Gastroesophageal sphincter (tissue), 4 donors: ENCODE results near the gene TREH. TPM values are rescaled to one million over a fixed set of nuclear protein-coding genes. Genes with fewer than 3 reads are reported as not detected.
A peak's percentile ranks its signal among the peaks of the same experiment; 100 is the strongest.

ENCODE experiments used
- ATAC-seq: fragments of 150-250 bp; one replicate; pipeline ENCODE4 v1.9.1; 2016; ENCODE audit warnings: mild to moderate bottlenecking, moderate library complexity
- H3K27ac ChIP-seq, 4 donors: fragments of 200-600 bp; sonication (generic) in 3 of 4; 1 replicate in 3 of 4; 2 replicates in 1 of 4; pipeline ENCODE4 v1.5.1; 2016 to 2019
- H3K27me3 ChIP-seq: fragments of 200-600 bp; sonication (generic); one replicate; pipeline ENCODE4 v1.5.1; 2019
- H3K36me3 ChIP-seq, 2 donors: fragments of 200-600 bp; sonication (generic); one replicate each; pipeline ENCODE4 v1.5.1; 2019; ENCODE audit warnings: control low read depth in 1 of 2
- H3K4me1 ChIP-seq, 3 donors: fragments of 200-600 bp; sonication (generic); 1 replicate in 2 of 3; 2 replicates in 1 of 3; pipeline ENCODE4 v1.5.1; 2016 to 2019; ENCODE audit warnings: control low read depth in 2 of 3
- H3K4me3 ChIP-seq, 2 donors: fragments of 200-600 bp; sonication (generic); one replicate each; pipeline ENCODE4 v1.5.1; 2019; ENCODE audit warnings: mild to moderate bottlenecking in 1 of 2, moderate library complexity in 1 of 2
- H3K9me3 ChIP-seq, 3 donors: fragments of 200-600 bp; sonication (generic); one replicate each; pipeline ENCODE4 v1.5.1; 2017 to 2019; ENCODE audit warnings: control low read depth in 2 of 3
- EP300 ChIP-seq: sonication (generic); formaldehyde crosslinking; IDR thresholded peaks from one replicate; pipeline ENCODE4 v1.6.1; 2017; ENCODE audit warnings: antibody characterized with exemption, mild to moderate bottlenecking
- POLR2A ChIP-seq, 2 donors: fragments of 450-650 bp; IDR thresholded peaks; one replicate each; pipeline ENCODE4 v1.6.1; 2017; ENCODE audit warnings: antibody characterized with exemption in 2 of 2, mild to moderate bottlenecking in 2 of 2, moderate library complexity in 1 of 2
- POLR2AphosphoS5 ChIP-seq: sonication (generic); formaldehyde crosslinking; IDR thresholded peaks from one replicate; pipeline ENCODE4 v1.6.1; 2017; ENCODE audit warnings: antibody characterized with exemption
- WGBS, 2 donors: methylation state at CpG; one replicate each; pipeline ENCODE4 v1.1.5; 2018; ENCODE audit warnings: low coverage in 1 of 2; 5-methylcytosine and 5-hydroxymethylcytosine counted together
- total RNA-seq, 4 donors: library from RNA; depleted of rRNA; stranded (reverse); fragments of >200 nt; gene quantifications; one replicate each; pipeline ENCODE4 v1.1.0, GENCODE V29; 2016
- TF ChIP-seq, protein P1 (sequence below), 4 experiments: fragments of 200-600 bp in 2 of 4; fragments of 450-650 bp in 2 of 4; sonication (generic) in 1 of 4; IDR thresholded peaks; one replicate each; pipeline ENCODE4 v1.5.1; 2017 to 2019; ENCODE audit warnings: antibody characterized with exemption in 4 of 4, mild to moderate bottlenecking in 2 of 4, moderate library complexity in 2 of 4

TREH gene
- total RNA-seq, 4 donors from 2014 or later = not detected

DNA sequence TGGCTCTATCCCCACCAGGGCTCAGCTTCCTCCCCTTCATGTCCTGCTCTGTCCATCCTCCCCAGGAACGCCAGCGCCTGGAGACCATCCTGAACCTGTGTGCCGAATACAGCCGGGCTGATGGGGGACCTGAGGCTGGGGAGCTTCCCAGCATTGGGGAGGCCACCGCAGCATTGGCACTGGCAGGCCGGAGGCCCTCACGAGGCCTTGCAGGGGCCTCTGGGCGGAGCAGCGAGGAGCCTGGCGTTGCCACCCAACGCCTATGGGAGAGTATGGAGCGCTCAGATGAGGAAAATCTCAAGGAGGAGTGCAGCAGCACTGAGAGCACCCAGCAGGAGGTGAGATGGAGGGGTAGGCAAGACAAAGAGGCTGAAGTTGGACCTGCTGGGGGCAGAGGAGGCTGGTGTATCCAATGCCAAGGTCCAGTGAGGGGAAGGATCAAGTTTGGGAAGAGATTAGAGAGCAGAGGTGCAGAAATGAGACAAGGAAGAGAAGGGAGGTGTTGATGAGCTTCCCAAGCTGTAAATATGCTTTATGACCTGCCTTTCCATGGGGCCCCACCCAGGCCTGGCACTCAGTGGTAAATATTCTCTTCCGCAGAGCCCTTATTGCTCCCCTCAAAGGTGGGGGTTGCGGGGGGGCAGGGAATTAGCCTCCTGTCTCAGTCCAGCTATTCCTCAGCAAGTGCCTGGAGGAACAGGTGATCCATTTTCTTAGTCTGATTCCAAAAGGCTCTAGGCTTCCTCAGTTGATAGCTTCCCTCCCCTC lies 48.1 kb downstream of the TREH start:
- H3K9me3 ChIP-seq = no peaks in the 10 kb centered on the region
- ATAC-seq = no peak
- H3K36me3 ChIP-seq = peaks cover 0 to 80% of the 10 kb centered on the region in 2 donors
- H3K4me3 ChIP-seq = no peak overlapping the region
- peaks cover 4 to 88% (median 27%) of the 10 kb centered on the region in 3 donors for H3K4me1 ChIP-seq
- TF ChIP-seq POLR2A (IDR thresholded peaks at IDR 0.05) (no peak), POLR2AphosphoS5 (no peak), EP300 (no peak)
- TF ChIP-seq, protein P1, sequence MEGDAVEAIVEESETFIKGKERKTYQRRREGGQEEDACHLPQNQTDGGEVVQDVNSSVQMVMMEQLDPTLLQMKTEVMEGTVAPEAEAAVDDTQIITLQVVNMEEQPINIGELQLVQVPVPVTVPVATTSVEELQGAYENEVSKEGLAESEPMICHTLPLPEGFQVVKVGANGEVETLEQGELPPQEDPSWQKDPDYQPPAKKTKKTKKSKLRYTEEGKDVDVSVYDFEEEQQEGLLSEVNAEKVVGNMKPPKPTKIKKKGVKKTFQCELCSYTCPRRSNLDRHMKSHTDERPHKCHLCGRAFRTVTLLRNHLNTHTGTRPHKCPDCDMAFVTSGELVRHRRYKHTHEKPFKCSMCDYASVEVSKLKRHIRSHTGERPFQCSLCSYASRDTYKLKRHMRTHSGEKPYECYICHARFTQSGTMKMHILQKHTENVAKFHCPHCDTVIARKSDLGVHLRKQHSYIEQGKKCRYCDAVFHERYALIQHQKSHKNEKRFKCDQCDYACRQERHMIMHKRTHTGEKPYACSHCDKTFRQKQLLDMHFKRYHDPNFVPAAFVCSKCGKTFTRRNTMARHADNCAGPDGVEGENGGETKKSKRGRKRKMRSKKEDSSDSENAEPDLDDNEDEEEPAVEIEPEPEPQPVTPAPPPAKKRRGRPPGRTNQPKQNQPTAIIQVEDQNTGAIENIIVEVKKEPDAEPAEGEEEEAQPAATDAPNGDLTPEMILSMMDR (IDR thresholded peaks at IDR 0.05) = no peak
- no CpG with 5 or more reads among the region's 14 CpGs for WGBS, 2 donors
- H3K27ac ChIP-seq = peak overlapping the region in 2 of 4 donors; percentile 11 to 47
- no peaks in the 10 kb centered on the region for H3K27me3 ChIP-seq

DNA sequence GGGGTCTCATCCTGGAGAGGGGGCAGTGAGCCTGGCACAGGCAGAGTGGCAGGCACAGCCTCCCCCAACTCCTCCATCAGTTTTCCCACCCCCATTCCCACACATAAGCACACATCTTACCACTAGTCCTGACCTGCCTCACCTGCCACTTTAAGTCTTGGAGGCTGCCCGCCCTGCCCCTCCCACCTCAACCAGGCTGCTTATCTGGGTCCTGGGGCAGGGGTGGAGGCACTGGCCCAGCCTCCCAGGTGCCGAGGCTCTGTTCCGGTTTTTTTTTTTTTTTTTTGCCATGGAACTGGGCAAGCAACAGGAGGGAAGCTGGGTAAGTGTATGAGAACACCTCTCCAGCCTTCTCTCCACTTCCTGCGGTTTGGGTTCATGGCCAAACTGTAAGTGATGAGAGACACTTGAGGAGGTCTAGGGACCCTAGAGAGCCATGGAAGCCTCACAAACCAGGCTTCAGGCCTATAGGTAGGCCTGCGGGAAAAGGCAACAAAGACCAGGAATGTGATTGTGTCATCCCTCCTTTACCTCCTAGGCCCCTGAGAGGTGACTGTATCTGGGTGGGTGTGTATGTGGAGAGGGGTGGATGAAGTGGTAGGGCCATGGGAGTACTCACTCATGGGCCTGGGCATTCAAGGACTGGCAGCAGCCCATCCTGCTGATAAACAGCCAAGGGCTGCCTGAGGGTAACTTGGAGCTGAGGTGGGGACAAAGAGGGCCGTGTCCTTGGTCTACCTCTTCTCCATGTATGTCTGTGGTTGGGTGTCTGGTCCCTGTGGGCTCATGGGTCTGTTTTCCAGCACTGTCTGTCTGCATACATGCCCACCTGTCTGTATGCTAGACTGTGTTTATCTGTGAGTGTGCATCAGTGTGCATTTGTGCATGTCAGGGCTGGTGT lies 49.4 kb downstream of the TREH start:
- TF ChIP-seq POLR2A (IDR thresholded peaks at IDR 0.05) = no peak
- TF ChIP-seq EP300 = no peak
- TF ChIP-seq, protein P1 (IDR thresholded peaks at IDR 0.05) = no peak
- no peak for TF ChIP-seq POLR2AphosphoS5
- 63 to 100% methylated on average over 1 to 2 of the region's 6 CpGs for WGBS, 2 donors
- Histone ChIP-seq H3K27me3 (no peaks in the 10 kb centered on the region), H3K9me3 (no peaks in the 10 kb centered on the region), H3K27ac (peak overlapping the region in 1 of 4 donors; percentile 5), H3K36me3 (peaks cover 0 to 83% of the 10 kb centered on the region in 2 donors), H3K4me3 (no peak overlapping the region), H3K4me1 (peaks cover 4 to 88% (median 24%) of the 10 kb centered on the region in 3 donors)
- ATAC-seq = no peak

DNA sequence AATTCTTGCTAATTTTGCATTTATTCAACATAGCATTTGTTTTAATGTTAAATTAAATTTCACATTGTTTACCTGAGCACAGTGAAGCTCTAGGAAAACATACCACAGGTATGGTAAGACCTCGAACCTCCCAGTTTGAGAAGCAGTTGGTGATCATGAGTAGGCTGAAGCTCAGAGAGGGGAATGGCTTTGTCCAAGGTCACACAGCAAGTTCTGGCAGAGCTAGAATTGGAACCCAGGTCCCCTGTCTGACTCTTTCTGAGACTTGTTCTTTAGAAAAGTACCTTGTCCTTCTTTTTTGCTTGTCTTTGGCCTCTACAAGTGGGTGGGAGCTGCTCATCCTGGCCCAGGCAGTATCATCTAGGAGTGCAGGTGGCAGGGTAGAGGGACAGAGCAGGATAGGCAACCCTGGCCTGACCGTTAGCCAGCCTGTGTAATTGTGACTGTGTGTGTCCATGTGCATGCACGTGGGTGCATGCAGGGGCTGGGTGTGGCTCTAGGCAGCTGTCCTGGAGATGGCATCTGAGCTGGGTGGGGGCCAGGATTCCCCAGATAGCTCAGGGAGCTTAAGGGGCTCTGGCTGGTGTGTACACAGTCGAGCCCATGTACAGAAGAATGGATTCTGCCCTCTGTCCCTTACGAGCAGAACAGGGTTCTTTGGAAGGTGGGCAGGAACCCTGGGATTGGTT lies 50.4 kb downstream of the TREH start:
- peak overlapping the region in 1 of 4 donors; percentile 6 for H3K27ac ChIP-seq
- 52 to 57% methylated on average over 3 of the region's 5 CpGs for WGBS, 2 donors
- no peaks in the 10 kb centered on the region for H3K9me3 ChIP-seq
- peaks cover 0 to 87% of the 10 kb centered on the region in 2 donors for H3K36me3 ChIP-seq
- ATAC-seq = no peak
- TF ChIP-seq, protein P1 (IDR thresholded peaks at IDR 0.05) = no peak
- TF ChIP-seq EP300 = no peak
- TF ChIP-seq POLR2AphosphoS5 = no peak
- TF ChIP-seq POLR2A (IDR thresholded peaks at IDR 0.05) = no peak
- no peak overlapping the region for H3K4me3 ChIP-seq
- no peaks in the 10 kb centered on the region for H3K27me3 ChIP-seq
- peaks cover 1 to 83% (median 17%) of the 10 kb centered on the region in 3 donors for H3K4me1 ChIP-seq

DNA sequence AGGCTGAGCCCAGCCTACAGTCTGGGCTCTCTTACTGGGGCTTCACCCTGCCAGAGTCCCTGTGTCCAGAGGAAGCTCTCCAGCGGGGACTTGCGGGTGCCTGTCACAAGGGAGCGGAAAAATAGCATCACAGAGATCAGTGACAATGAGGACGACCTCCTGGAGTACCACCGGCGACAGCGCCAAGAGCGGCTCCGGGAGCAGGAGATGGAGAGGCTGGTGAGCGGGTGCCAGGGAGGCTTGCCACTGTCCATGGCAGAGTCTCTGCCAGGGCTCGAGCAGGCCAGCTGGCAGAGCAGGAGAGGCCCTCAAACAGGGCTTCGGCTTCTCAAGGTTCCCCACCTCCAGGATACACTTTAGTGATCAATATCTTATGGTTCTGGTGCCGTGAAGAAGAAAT lies 51.0 kb downstream of the TREH start:
- Histone ChIP-seq H3K27me3 (no peaks in the 10 kb centered on the region), H3K27ac (peak overlapping the region in 2 of 4 donors; percentile 6 to 20), H3K4me3 (no peak overlapping the region), H3K36me3 (peaks cover 0 to 87% of the 10 kb centered on the region in 2 donors), H3K9me3 (no peaks in the 10 kb centered on the region), H3K4me1 (peaks cover 0 to 80% (median 12%) of the 10 kb centered on the region in 3 donors)
- no peak for ATAC-seq
- no peak for TF ChIP-seq EP300
- no peak for TF ChIP-seq POLR2AphosphoS5
- WGBS, 2 donors = 73 to 91% methylated on average over 4 to 10 of the region's 13 CpGs

DNA sequence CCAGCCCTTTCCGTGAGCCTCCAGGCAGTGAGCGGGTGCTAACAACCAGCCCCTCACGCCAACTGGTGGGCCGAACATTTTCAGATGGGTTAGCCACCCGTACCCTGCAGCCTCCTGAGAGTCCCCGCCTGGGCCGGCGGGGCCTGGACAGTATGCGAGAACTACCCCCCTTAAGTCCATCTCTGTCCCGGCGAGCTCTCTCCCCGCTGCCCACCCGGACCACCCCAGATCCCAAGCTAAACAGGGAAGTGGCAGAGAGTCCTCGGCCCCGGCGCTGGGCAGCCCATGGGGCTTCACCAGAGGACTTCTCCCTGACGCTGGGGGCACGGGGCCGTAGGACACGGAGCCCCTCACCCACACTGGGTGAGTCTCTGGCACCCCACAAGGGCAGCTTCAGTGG lies 51.4 kb downstream of the TREH start:
- H3K27ac ChIP-seq = peak overlapping the region in 2 of 4 donors; percentile 6 to 20
- TF ChIP-seq POLR2AphosphoS5 = no peak
- TF ChIP-seq EP300 = no peak
- no peak for TF ChIP-seq POLR2A (IDR thresholded peaks at IDR 0.05)
- TF ChIP-seq, protein P1 (IDR thresholded peaks at IDR 0.05) = no peak
- peaks cover 0 to 84% of the 10 kb centered on the region in 2 donors for H3K36me3 ChIP-seq
- no peaks in the 10 kb centered on the region for H3K9me3 ChIP-seq
- no peak overlapping the region for H3K4me3 ChIP-seq
- no peak for ATAC-seq
- no peaks in the 10 kb centered on the region for H3K27me3 ChIP-seq
- H3K4me1 ChIP-seq = peaks cover 0 to 80% (median 12%) of the 10 kb centered on the region in 3 donors
- WGBS, 2 donors = no CpG with 5 or more reads among the region's 20 CpGs
